K562 (cell line): Measurements from ENCODE around the gene SYS1. TPM values are rescaled to one million over a fixed set of nuclear protein-coding genes. Genes with fewer than 3 reads are reported as not detected.

Source experiments
- AFF1 ChIP-seq, 2 experiments: fragments of 450-650 bp; IDR thresholded peaks; 2 replicates each; pipeline ENCODE4 v1.6.1; 2018; ENCODE audit warnings: mild to moderate bottlenecking in 2 of 2, low read depth in 1 of 2; ENCODE audit not compliant: partially characterized antibody in 2 of 2
- ARID2 ChIP-seq: fragments of 450-650 bp; IDR thresholded peaks from 2 replicates; pipeline ENCODE4 v1.6.1; 2017; ENCODE audit warnings: antibody characterized with exemption, mild to moderate bottlenecking
- ATF3 ChIP-seq, 2 experiments: fragments of 450-650 bp in 1 of 2; sonication (generic) in 1 of 2; formaldehyde crosslinking in 1 of 2; IDR thresholded peaks in 1 of 2; conservative IDR thresholded peaks in 1 of 2; 2 replicates each; pipeline versions ENCODE4 v1.6.1 to v1.8.1; 2016 to 2023; ENCODE audit warnings: mild to moderate bottlenecking in 2 of 2, moderate library complexity in 2 of 2, inconsistent platforms in 1 of 2, missing genetic modification reagents in 1 of 2
- CEBPB ChIP-seq: fragments of 450-650 bp; IDR thresholded peaks from 2 replicates; pipeline ENCODE4 v1.6.1; 2016; ENCODE audit warnings: missing genetic modification characterization, missing compliant biosample characterization
- ELK3 ChIP-seq: fragments of 450-650 bp; formaldehyde crosslinking; IDR thresholded peaks from 2 replicates; pipeline ENCODE4 v1.4.0; 2020; ENCODE audit warnings: mild to moderate bottlenecking
- HMGN3 ChIP-seq: IDR thresholded peaks from 2 replicates; pipeline ENCODE4 v1.6.1; 2011; ENCODE audit warnings: borderline replicate concordance, low read depth, mild to moderate bottlenecking, mixed read lengths, low read length; ENCODE audit not compliant: insufficient read length; ENCODE audit errors: extremely low read depth
- IRF2 ChIP-seq: sonication (generic); formaldehyde crosslinking; IDR thresholded peaks from 2 replicates; pipeline ENCODE4 v1.8.1; 2022; ENCODE audit warnings: mild to moderate bottlenecking, missing genetic modification reagents
- PBX2 ChIP-seq, 2 experiments: IDR thresholded peaks in 1 of 2; conservative IDR thresholded peaks in 1 of 2; 2 replicates each; pipeline ENCODE4 v1.6.1; 2016; ENCODE audit warnings: low read depth in 2 of 2, mild to moderate bottlenecking in 1 of 2, missing compliant biosample characterization in 1 of 2, missing genetic modification characterization in 1 of 2, moderate library complexity in 1 of 2
- ZNF764 ChIP-seq: fragments of 250-450 bp; sonication (Bioruptor Pico); IDR thresholded peaks from 2 replicates; pipeline ENCODE4 v1.4.0; 2020; ENCODE audit warnings: low read depth, mild to moderate bottlenecking, moderate library complexity
- polyA plus RNA-seq, 8 experiments: library from polyadenylated mRNA; depleted of rRNA in 4 of 8; stranded (reverse) in 5 of 8; unstranded in 3 of 8; fragments of >200 nt; fragmentation: Nextera tagmentation in 2 of 8; fragmentation: Illumina TruSeq in 1 of 8; extraction: Ambion mirVana in 2 of 8; extraction: Trizol in 1 of 8; gene quantifications; 2 replicates each; pipeline versions ENCODE4 v1.2.1 to v1.2.3, GENCODE V29; 2011 to 2014; ENCODE audit warnings: inconsistent platforms in 1 of 8, missing spikeins in 1 of 8
- total RNA-seq, 7 experiments: library from RNA; depleted of rRNA in 6 of 7; stranded (reverse); fragments of >200 nt in 6 of 7; fragmentation: Illumina TruSeq in 2 of 7; extraction: Trizol in 2 of 7; gene quantifications; 2 replicates each; pipeline versions ENCODE4 v1.2.1 to v1.2.3, GENCODE V29; 2011 to 2021; ENCODE audit warnings: low replicate concordance in 1 of 7

Gene SYS1
- total and polyA plus RNA-seq, 9 of the 15 experiments (the other 6 are each of a cell fraction or from before 2014, with no cell fraction given) = 11.1 to 25.2 (median 17.5) TPM

GRCh38 chr20:45370571-45371160 is 7.7 kb downstream of the SYS1 start (continued):
- TF ChIP-seq AFF1 (IDR thresholded peaks at IDR 0.05; ENCODE audit: low read depth in 1 of 2, partially characterized antibody in 2 of 2) (no peak), CEBPB (tag) (no peak), HMGN3 (no peak), PBX2 (CRISPR knock-in tag; IDR thresholded peaks at IDR 0.05; ENCODE audit: low read depth) (no peak), PBX2 (tag; conservative IDR thresholded peaks at IDR 0.05; ENCODE audit: low read depth) (no peak), IRF2 (CRISPR knock-in tag) (no peak), ZNF764 (no peak), ATF3 (IDR thresholded peaks at IDR 0.05) (no peak), ATF3 (CRISPR knock-in tag; conservative IDR thresholded peaks at IDR 0.05) (no peak), ELK3 (CRISPR knock-in tag) (no peak), ARID2 (no peak)
- TF ChIP-seq, all 486 proteins: peak for 0
